Measurements from ENCODE around the gene MBD5.

The MBD5 gene

DNA sequence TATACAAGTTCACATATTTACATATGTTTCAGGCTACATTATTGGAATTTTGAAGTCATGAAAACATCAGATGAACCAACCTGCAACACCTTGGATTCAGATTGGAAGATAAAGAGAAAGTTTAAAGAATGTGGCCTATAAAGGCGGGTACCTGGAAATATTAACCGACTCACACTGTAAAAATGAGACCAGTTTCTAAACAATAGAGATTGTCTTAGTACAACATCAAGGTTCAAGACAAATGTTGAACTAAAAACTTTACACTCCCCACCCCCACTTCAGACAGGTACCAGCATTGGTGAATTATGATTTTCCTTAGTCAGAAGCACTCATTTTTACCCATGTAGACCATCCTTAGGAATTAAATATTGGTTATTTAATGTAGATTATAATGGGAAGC lies 437.3 kb downstream of the MBD5 start:
- no peak overlapping the region for H3K27ac ChIP-seq (ENCODE audit: low read length)
- H3K27me3 ChIP-seq (ENCODE audit: insufficient read depth, low read length, poor library complexity) = no peaks in the 10 kb centered on the region
- no peaks in the 10 kb centered on the region for H3K79me2 ChIP-seq (ENCODE audit: insufficient read depth, low read length)
- no peak overlapping the region for H2AFZ ChIP-seq (ENCODE audit: low read depth, low read length)
- no peak overlapping the region for H3K4me3 ChIP-seq (ENCODE audit: low read depth in 1 of 2, low read length in 2 of 2)
- H3K9ac ChIP-seq (ENCODE audit: low read depth, low read length) = no peak overlapping the region
- H3K4me2 ChIP-seq (ENCODE audit: insufficient read depth, low read length) = no peak overlapping the region
- ATAC-seq (ENCODE audit: insufficient read depth, low read depth) (no peak), DNase-seq (no peak)
- H3K36me3 ChIP-seq (ENCODE audit: insufficient read depth, low read length) = no peaks in the 10 kb centered on the region
- no peaks in the 10 kb centered on the region for H4K20me1 ChIP-seq (ENCODE audit: insufficient read depth, low read length)
- no peak for TF ChIP-seq EZH2 (IDR thresholded peaks at IDR 0.05; ENCODE audit: borderline replicate concordance, low read depth, low read length, severe bottlenecking)
- TF ChIP-seq, protein P1, sequence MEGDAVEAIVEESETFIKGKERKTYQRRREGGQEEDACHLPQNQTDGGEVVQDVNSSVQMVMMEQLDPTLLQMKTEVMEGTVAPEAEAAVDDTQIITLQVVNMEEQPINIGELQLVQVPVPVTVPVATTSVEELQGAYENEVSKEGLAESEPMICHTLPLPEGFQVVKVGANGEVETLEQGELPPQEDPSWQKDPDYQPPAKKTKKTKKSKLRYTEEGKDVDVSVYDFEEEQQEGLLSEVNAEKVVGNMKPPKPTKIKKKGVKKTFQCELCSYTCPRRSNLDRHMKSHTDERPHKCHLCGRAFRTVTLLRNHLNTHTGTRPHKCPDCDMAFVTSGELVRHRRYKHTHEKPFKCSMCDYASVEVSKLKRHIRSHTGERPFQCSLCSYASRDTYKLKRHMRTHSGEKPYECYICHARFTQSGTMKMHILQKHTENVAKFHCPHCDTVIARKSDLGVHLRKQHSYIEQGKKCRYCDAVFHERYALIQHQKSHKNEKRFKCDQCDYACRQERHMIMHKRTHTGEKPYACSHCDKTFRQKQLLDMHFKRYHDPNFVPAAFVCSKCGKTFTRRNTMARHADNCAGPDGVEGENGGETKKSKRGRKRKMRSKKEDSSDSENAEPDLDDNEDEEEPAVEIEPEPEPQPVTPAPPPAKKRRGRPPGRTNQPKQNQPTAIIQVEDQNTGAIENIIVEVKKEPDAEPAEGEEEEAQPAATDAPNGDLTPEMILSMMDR (IDR thresholded peaks at IDR 0.05; ENCODE audit: borderline replicate concordance, extremely low read depth, low read length, poor library complexity, severe bottlenecking) = no peak
- H3K4me1 ChIP-seq (ENCODE audit: insufficient read depth, low read length) = no peaks in the 10 kb centered on the region
- H3K9me3 ChIP-seq (ENCODE audit: insufficient read depth, low read length, severe bottlenecking) = no peaks in the 10 kb centered on the region

DNA sequence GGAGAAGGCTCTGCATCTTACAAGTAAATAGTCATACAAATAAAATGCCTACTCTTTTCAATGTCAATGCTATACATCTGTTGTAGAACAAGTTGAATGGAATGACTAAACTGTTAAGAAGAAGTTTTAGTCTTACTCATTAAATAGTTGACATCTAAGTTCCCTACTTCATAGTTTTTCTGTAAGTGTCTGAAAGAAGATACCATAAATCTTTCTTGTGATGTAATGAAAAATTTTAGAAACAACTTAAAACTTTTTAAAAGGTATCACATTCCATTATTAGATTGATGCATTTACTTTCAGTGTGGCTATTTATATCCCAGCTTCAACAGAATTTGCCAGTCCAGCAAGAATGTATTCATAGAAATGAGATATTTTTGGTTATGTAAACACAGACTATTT lies 438.5 kb downstream of the MBD5 start:
- no peak for DNase-seq
- Histone ChIP-seq H3K4me3 (ENCODE audit: low read depth in 1 of 2, low read length in 2 of 2) (no peak overlapping the region), H3K9me3 (ENCODE audit: insufficient read depth, low read length, severe bottlenecking) (no peaks in the 10 kb centered on the region), H2AFZ (ENCODE audit: low read depth, low read length) (no peak overlapping the region), H3K9ac (ENCODE audit: low read depth, low read length) (no peak overlapping the region), H3K36me3 (ENCODE audit: insufficient read depth, low read length) (no peaks in the 10 kb centered on the region), H3K4me2 (ENCODE audit: insufficient read depth, low read length) (no peak overlapping the region), H3K79me2 (ENCODE audit: insufficient read depth, low read length) (no peaks in the 10 kb centered on the region), H3K27me3 (ENCODE audit: insufficient read depth, low read length, poor library complexity) (no peaks in the 10 kb centered on the region), H4K20me1 (ENCODE audit: insufficient read depth, low read length) (no peaks in the 10 kb centered on the region), H3K4me1 (ENCODE audit: insufficient read depth, low read length) (no peaks in the 10 kb centered on the region), H3K27ac (ENCODE audit: low read length) (no peak overlapping the region)
- ATAC-seq (ENCODE audit: insufficient read depth, low read depth) = no peak
- TF ChIP-seq EZH2 (IDR thresholded peaks at IDR 0.05; ENCODE audit: borderline replicate concordance, low read depth, low read length, severe bottlenecking) = no peak
- TF ChIP-seq, protein P1 (IDR thresholded peaks at IDR 0.05; ENCODE audit: borderline replicate concordance, extremely low read depth, low read length, poor library complexity, severe bottlenecking) = no peak

DNA sequence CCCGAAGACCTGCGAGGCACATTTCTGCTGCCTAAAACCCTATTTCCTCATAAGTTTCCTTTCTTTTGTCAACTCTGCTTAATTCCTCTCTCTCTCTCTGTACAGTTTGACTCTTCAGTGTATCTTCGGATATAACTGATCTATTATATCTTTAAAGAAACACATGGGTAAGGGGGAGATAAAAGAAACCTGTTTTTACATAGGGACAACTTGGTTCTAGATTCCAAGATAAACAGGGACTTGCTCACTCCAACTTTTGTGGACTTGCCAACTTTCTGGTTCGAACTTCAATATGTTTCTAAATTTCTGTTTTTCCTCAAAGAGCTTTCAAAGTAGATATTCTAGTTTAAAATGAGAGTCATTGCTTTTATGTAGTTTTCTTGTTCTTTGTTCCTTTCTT lies 441.0 kb downstream of the MBD5 start:
- Histone ChIP-seq H3K9me3 (ENCODE audit: insufficient read depth, low read length, severe bottlenecking) (no peaks in the 10 kb centered on the region), H3K4me1 (ENCODE audit: insufficient read depth, low read length) (no peaks in the 10 kb centered on the region), H3K27me3 (ENCODE audit: insufficient read depth, low read length, poor library complexity) (no peaks in the 10 kb centered on the region), H3K27ac (ENCODE audit: low read length) (no peak overlapping the region), H3K4me3 (ENCODE audit: low read depth in 1 of 2, low read length in 2 of 2) (no peak overlapping the region), H4K20me1 (ENCODE audit: insufficient read depth, low read length) (no peaks in the 10 kb centered on the region), H3K36me3 (ENCODE audit: insufficient read depth, low read length) (no peaks in the 10 kb centered on the region), H3K4me2 (ENCODE audit: insufficient read depth, low read length) (no peak overlapping the region), H2AFZ (ENCODE audit: low read depth, low read length) (no peak overlapping the region), H3K79me2 (ENCODE audit: insufficient read depth, low read length) (no peaks in the 10 kb centered on the region), H3K9ac (ENCODE audit: low read depth, low read length) (no peak overlapping the region)
- ATAC-seq (ENCODE audit: insufficient read depth, low read depth) (no peak), DNase-seq (no peak)
- TF ChIP-seq, protein P1 (IDR thresholded peaks at IDR 0.05; ENCODE audit: borderline replicate concordance, extremely low read depth, low read length, poor library complexity, severe bottlenecking) = no peak
- no peak for TF ChIP-seq EZH2 (IDR thresholded peaks at IDR 0.05; ENCODE audit: borderline replicate concordance, low read depth, low read length, severe bottlenecking)

DNA sequence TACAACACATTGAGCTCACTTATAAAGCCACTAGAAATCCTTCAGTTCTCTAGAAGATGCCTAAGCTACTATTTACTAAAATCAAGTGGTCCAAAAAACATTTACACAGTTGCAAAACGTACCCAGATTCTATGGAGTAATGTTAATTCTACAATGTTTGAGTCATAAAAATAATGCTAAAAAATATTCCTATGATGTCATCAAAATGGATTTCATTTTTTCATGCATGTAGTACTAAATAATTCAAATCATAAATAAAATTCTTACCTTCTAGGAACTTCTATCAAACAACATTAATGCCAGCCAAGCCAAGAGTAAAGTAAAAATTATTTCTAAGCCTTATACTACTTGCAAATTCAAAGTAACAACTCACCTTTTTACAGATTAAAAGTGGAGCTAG lies 454.7 kb downstream of the MBD5 start:
- Histone ChIP-seq H3K9ac (ENCODE audit: low read depth, low read length) (no peak overlapping the region), H3K4me2 (ENCODE audit: insufficient read depth, low read length) (no peak overlapping the region), H3K79me2 (ENCODE audit: insufficient read depth, low read length) (no peaks in the 10 kb centered on the region), H2AFZ (ENCODE audit: low read depth, low read length) (no peak overlapping the region), H3K4me3 (ENCODE audit: low read depth in 1 of 2, low read length in 2 of 2) (no peak overlapping the region), H3K36me3 (ENCODE audit: insufficient read depth, low read length) (no peaks in the 10 kb centered on the region), H4K20me1 (ENCODE audit: insufficient read depth, low read length) (no peaks in the 10 kb centered on the region), H3K4me1 (ENCODE audit: insufficient read depth, low read length) (no peaks in the 10 kb centered on the region), H3K9me3 (ENCODE audit: insufficient read depth, low read length, severe bottlenecking) (no peaks in the 10 kb centered on the region), H3K27me3 (ENCODE audit: insufficient read depth, low read length, poor library complexity) (no peaks in the 10 kb centered on the region), H3K27ac (ENCODE audit: low read length) (no peak overlapping the region)
- DNase-seq = no peak
- TF ChIP-seq, protein P1 (IDR thresholded peaks at IDR 0.05; ENCODE audit: borderline replicate concordance, extremely low read depth, low read length, poor library complexity, severe bottlenecking) = no peak
- TF ChIP-seq EZH2 (IDR thresholded peaks at IDR 0.05; ENCODE audit: borderline replicate concordance, low read depth, low read length, severe bottlenecking) = no peak
- ATAC-seq (ENCODE audit: insufficient read depth, low read depth) = no peak
